ENCODE data around the gene LGI2. TPM values are rescaled to one million over a fixed set of nuclear protein-coding genes. Genes with fewer than 3 reads are reported as not detected.

LGI2 gene
- total and polyA plus RNA-seq, 9 of the 15 experiments (the other 6 are each of a cell fraction or from before 2014, with no cell fraction given) = 0.03 to 0.07 TPM; not detected in 7

GRCh38 chr4:25059791-25060190, 29.0 kb upstream of the LGI2 start:
- TF ChIP-seq RAD21 (CRISPR knock-in tag; conservative IDR thresholded peaks at IDR 0.05 in 1 of 2, IDR thresholded peaks at IDR 0.05 in 1 of 2) = no peak
- TF ChIP-seq NR3C1 (CRISPR knock-in tag; IDR thresholded peaks at IDR 0.05) = no peak
- no peak for TF ChIP-seq SNIP1 (IDR thresholded peaks at IDR 0.05; ENCODE audit: low read depth)
- TF ChIP-seq ZKSCAN1 (IDR thresholded peaks at IDR 0.05; ENCODE audit: low read depth, low read length) = no peak
- TF ChIP-seq MEIS2 (IDR thresholded peaks at IDR 0.05; ENCODE audit: partially characterized antibody) = no peak
- TF ChIP-seq NR2F6 (CRISPR knock-in tag; IDR thresholded peaks at IDR 0.05) = no peak
- TF ChIP-seq SPI1 (IDR thresholded peaks at IDR 0.05; ENCODE audit: borderline replicate concordance, low read depth, low read length) = no peak
- TF ChIP-seq MEF2A (IDR thresholded peaks at IDR 0.05; ENCODE audit: control insufficient read depth, low read depth, low read length) = no peak
- TF ChIP-seq TAF15 (IDR thresholded peaks at IDR 0.05; ENCODE audit: low read depth, low read length) = no peak
- no peak for TF ChIP-seq ZNF830 (CRISPR knock-in tag; IDR thresholded peaks at IDR 0.05)
- TF ChIP-seq MCM5 (IDR thresholded peaks at IDR 0.05; ENCODE audit: low read depth) = no peak
- TF ChIP-seq ZC3H8 (IDR thresholded peaks at IDR 0.05) = no peak
- no peak for TF ChIP-seq ZFP36 (IDR thresholded peaks at IDR 0.05; ENCODE audit: low read depth, low read length, partially characterized antibody)
- no peak for TF ChIP-seq CHD1 (IDR thresholded peaks at IDR 0.05; ENCODE audit: low read length)
- TF ChIP-seq ZNF263 (CRISPR knock-in tag; IDR thresholded peaks at IDR 0.05; ENCODE audit: borderline replicate concordance) = no peak
- no peak for TF ChIP-seq GABPA (tag; conservative IDR thresholded peaks at IDR 0.05; ENCODE audit: low read depth)
- no peak for TF ChIP-seq POLR2AphosphoS5 (IDR thresholded peaks at IDR 0.05; ENCODE audit: control insufficient read depth, insufficient read depth, low read depth, low read length)
- TF ChIP-seq MYNN (IDR thresholded peaks at IDR 0.05) = no peak
- no peak for TF ChIP-seq MYNN (CRISPR knock-in tag; IDR thresholded peaks at IDR 0.05)
- TF ChIP-seq MTF1 (CRISPR knock-in tag; IDR thresholded peaks at IDR 0.05; ENCODE audit: borderline replicate concordance) = no peak
- TF ChIP-seq, protein P1, sequence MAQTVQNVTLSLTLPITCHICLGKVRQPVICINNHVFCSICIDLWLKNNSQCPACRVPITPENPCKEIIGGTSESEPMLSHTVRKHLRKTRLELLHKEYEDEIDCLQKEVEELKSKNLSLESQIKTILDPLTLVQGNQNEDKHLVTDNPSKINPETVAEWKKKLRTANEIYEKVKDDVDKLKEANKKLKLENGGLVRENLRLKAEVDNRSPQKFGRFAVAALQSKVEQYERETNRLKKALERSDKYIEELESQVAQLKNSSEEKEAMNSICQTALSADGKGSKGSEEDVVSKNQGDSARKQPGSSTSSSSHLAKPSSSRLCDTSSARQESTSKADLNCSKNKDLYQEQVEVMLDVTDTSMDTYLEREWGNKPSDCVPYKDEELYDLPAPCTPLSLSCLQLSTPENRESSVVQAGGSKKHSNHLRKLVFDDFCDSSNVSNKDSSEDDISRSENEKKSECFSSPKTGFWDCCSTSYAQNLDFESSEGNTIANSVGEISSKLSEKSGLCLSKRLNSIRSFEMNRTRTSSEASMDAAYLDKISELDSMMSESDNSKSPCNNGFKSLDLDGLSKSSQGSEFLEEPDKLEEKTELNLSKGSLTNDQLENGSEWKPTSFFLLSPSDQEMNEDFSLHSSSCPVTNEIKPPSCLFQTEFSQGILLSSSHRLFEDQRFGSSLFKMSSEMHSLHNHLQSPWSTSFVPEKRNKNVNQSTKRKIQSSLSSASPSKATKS (CRISPR knock-in tag; IDR thresholded peaks at IDR 0.05) = no peak
- no peak overlapping the region for H2AFZ ChIP-seq (ENCODE audit: low read depth, low read length)
- H3K4me3 ChIP-seq = no peak overlapping the region
- in situ Hi-C loops (cut with MboI) = no loop called here
- intact Hi-C loops (cut with micrococcal nuclease) = no loop called here
- H3K4me2 ChIP-seq (ENCODE audit: insufficient read depth, low read length) = no peak overlapping the region
- no peaks in the 10 kb centered on the region for H3K9me3 ChIP-seq (replicated peaks; ENCODE audit: control insufficient read depth, insufficient read depth, low read depth, low read length)
- H3K79me2 ChIP-seq (ENCODE audit: control insufficient read depth, insufficient read depth, low read length) = no peaks in the 10 kb centered on the region
- no peaks in the 10 kb centered on the region for H3K4me1 ChIP-seq (replicated peaks in 1 of 2; ENCODE audit: control insufficient read depth in 2 of 2, insufficient read depth in 2 of 2, low read length in 2 of 2)
- no peaks in the 10 kb centered on the region for H3K9me1 ChIP-seq (ENCODE audit: control insufficient read depth, insufficient read depth, low read length)
- FAIRE-seq = no peak
- no TSS peak for BruUV-seq (replicated peaks)
- no peak for ATAC-seq
- H3K27me3 ChIP-seq (ENCODE audit: control insufficient read depth in 2 of 2, insufficient read depth in 2 of 2, low read length in 2 of 2) = peaks cover 0 to 5% of the 10 kb centered on the region in 2 experiments; a peak in 1 of 5 replicates
- no peaks in the 10 kb centered on the region for H4K20me1 ChIP-seq (replicated peaks; ENCODE audit: control insufficient read depth, insufficient read depth, low read length)
- 50% methylated on average over 2 of the region's 2 CpGs for WGBS (ENCODE audit: insufficient coverage, low coverage, missing lambda C conversion rate)
- ChIA-PET CTCF (ENCODE audit: low intra/inter-chr PET ratio) (no interaction called here), POLR2A (interaction anchor here (0.8 kb wide), 1 partner anchor 12 kb away, joined by 3 read pairs; no protein-coding TSS in a partner anchor)
- no peak overlapping the region for H3K27ac ChIP-seq (ENCODE audit: extremely low read depth, low read depth, low read length)
- no peaks in the 10 kb centered on the region for H3K36me3 ChIP-seq (ENCODE audit: control insufficient read depth, insufficient read depth, low read length)
- H3K9ac ChIP-seq (ENCODE audit: insufficient read depth in 1 of 2, low read depth in 2 of 2, low read length in 2 of 2) = no peak overlapping the region
- no peak for DNase-seq (ENCODE audit: extremely low read depth in 1 of 4, low spot score in 3 of 4)
